ENCODE data around the gene LARGE1. TPM values are rescaled to one million over a fixed set of nuclear protein-coding genes. Genes with fewer than 3 reads are reported as not detected.
A peak's percentile ranks its signal among the peaks of the same experiment; 100 is the strongest.
"Not testable (repeated sequence)": the region's sequence is repeated elsewhere in the genome, so short reads cannot be mapped to it uniquely, and the experiment has no call there.

Gene LARGE1
- polyA plus RNA-seq, 1 donor from 2014 or later: 1.4 TPM

DNA sequence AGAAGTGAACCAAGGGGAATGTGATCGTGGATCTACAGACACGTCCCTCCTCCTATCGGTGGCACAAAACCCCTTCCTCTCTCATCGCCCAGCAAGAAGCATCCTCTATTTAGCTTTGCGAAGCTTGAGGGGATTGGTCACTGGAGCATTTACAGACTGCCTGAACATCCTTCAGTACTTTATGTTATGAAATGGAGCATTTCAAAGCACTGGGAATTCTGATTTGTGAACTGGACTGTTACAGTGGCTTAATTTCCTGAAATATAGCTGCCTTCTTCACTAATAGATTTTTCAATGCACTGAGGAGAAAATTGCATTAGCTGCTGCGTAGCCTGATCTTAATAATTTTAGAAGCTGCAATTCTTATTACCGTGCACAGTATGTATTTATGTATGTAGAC, 344.5 kb downstream of the LARGE1 start:
- Mint-ChIP-seq H3K36me3 (peaks cover 7% of the 10 kb centered on the region), H3K4me3 (peak overlapping the region in 2 of 4 donors; percentile 28 to 53), H3K27ac (peak overlapping the region in 1 of 3 donors; percentile 37), H3K9me3 (no peaks in the 10 kb centered on the region), H3K27me3 (peaks cover 3% of the 10 kb centered on the region), H3K4me1 (peaks cover 53 to 66% (median 59%) of the 10 kb centered on the region in 3 donors)

- Mint-ChIP-seq H3K27me3 (peaks cover 3% of the 10 kb centered on the region), H3K4me1 (peaks cover 58 to 71% (median 64%) of the 10 kb centered on the region in 3 donors), H3K4me3 (no peak overlapping the region), H3K36me3 (peaks cover 7% of the 10 kb centered on the region), H3K27ac (no peak overlapping the region), H3K9me3 (no peaks in the 10 kb centered on the region)
Observed at GRCh38 chr22:33575041-33575440, 345.2 kb downstream of the LARGE1 start.

DNA sequence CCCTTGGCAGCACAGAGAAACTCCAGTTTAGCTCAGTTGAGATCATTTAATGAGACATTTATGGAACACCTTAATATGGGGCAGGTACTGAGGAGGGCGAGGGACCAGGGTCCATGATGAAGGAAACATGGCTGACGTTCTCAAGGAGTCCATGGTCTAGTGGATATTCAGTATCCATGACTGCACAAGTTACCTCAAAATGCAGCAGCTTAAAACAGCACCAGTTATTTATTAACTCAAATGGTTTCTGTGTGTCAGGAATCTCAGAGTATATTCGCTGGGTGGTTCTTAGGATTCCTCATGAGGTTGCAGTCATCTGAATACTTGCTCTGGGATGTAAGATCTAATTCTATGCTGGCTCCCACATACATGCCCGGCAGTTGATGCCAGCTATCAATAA, 346.8 kb downstream of the LARGE1 start:
- Mint-ChIP-seq H3K9me3 (no peaks in the 10 kb centered on the region), H3K4me1 (peaks cover 57 to 73% (median 67%) of the 10 kb centered on the region in 3 donors), H3K4me3 (peak overlapping the region in 2 of 4 donors; percentile 34 to 83), H3K36me3 (peaks cover 7% of the 10 kb centered on the region), H3K27me3 (peaks cover 3% of the 10 kb centered on the region), H3K27ac (peak overlapping the region in 2 of 3 donors; percentile 35 to 46)

DNA sequence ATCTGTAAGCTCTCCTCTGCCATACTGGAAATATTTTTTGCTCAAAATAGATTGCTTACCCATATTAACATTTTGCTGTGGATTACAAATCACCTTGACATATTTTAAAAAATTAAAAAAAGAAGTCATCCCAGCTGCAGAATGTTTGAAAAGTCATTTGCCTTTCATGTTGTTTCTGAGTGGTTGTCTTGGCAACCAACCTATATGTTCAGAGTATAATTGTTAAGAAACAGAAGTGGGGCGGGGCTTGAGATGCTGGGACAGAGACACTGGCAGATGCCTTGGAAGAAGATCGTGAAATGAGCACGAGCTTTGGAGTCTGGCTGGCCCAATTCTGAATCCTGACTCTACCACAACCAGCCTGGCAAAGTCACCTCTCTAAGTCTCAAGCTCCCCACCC, 348.2 kb downstream of the LARGE1 start:
- Mint-ChIP-seq H3K9me3 (no peaks in the 10 kb centered on the region), H3K4me3 (peak overlapping the region in 2 of 4 donors; percentile 18 to 33), H3K36me3 (peaks cover 5% of the 10 kb centered on the region), H3K27ac (peak overlapping the region in 2 of 3 donors; percentile 60 to 79), H3K27me3 (peaks cover 3% of the 10 kb centered on the region), H3K4me1 (peaks cover 53 to 76% (median 67%) of the 10 kb centered on the region in 3 donors)

- H3K27ac Mint-ChIP-seq: peak overlapping the region; percentile 95 to 99 (median 98)
- H3K9me3 Mint-ChIP-seq: no peaks in the 10 kb centered on the region
- peaks cover 54 to 65% (median 63%) of the 10 kb centered on the region in 3 donors for H3K4me1 Mint-ChIP-seq
- peak overlapping the region in 3 of 4 donors; percentile 79 to 87 (median 87) for H3K4me3 Mint-ChIP-seq
- peaks cover 3% of the 10 kb centered on the region for H3K27me3 Mint-ChIP-seq
- H3K36me3 Mint-ChIP-seq: peaks cover 9% of the 10 kb centered on the region
Observed at GRCh38 chr22:33570110-33570509, 350.2 kb downstream of the LARGE1 start.

DNA sequence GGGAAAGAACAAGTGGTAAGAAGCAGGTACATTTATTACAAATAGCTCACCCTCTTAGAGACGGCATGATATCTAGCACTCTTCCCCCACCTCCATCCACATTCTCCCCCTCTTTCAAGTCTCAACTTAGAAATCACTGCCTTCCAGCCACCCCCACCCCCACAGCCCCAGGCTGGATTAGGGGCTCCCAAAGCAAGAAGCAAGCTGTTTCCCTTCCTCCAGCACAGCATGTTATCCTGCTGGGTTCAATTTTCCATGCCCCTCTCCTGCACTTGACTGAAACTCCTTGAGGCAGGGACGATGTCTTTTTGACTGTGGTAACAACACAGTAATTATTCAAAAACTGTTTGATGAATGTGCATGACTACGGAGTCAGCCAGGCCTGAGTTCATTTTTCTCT, 350.7 kb downstream of the LARGE1 start:
- H3K9me3 Mint-ChIP-seq: no peaks in the 10 kb centered on the region
- peaks cover 52 to 65% (median 60%) of the 10 kb centered on the region in 3 donors for H3K4me1 Mint-ChIP-seq
- H3K4me3 Mint-ChIP-seq: peak overlapping the region; percentile 79 to 87 (median 85)
- peaks cover 3% of the 10 kb centered on the region for H3K27me3 Mint-ChIP-seq
- H3K36me3 Mint-ChIP-seq: peaks cover 9% of the 10 kb centered on the region
- H3K27ac Mint-ChIP-seq: peak overlapping the region; percentile 95 to 99 (median 98)

DNA sequence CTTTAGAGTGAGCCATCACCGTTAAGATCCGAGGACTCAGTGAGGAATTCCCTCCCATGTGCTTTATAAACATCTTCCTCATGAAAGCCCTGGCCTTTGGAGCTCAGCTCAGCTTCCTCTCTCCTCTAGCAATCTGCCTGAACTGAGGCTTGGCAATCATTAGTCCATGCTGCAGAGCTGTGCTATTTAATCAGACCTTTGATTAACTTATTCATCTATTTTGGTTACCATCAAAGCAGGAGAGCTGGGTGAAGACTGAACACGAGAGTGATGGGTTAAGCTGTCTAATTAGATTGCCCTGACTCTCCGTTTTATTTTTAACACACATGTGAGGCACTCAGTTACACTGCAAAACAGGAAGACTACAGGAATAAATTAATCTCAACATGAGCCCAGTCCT, 351.3 kb downstream of the LARGE1 start:
- H3K4me1 Mint-ChIP-seq: peaks cover 56 to 67% (median 60%) of the 10 kb centered on the region in 3 donors
- peaks cover 7% of the 10 kb centered on the region for H3K36me3 Mint-ChIP-seq
- H3K27me3 Mint-ChIP-seq: peaks cover 3% of the 10 kb centered on the region
- no peaks in the 10 kb centered on the region for H3K9me3 Mint-ChIP-seq
- peak overlapping the region; percentile 79 to 87 (median 85) for H3K4me3 Mint-ChIP-seq
- peak overlapping the region; percentile 95 to 99 (median 98) for H3K27ac Mint-ChIP-seq

GRCh38 chr22:33566495-33566894, 353.8 kb downstream of the LARGE1 start:
- H3K27me3 Mint-ChIP-seq, H3K9me3 Mint-ChIP-seq: not testable (repeated sequence)
- Mint-ChIP-seq H3K36me3 (peaks cover 14% of the 10 kb centered on the region), H3K4me1 (peaks cover 53 to 60% (median 55%) of the 10 kb centered on the region in 3 donors), H3K27ac (peak overlapping the region in 2 of 3 donors; percentile 65 to 95), H3K4me3 (peak overlapping the region in 2 of 4 donors; percentile 23 to 59)

DNA sequence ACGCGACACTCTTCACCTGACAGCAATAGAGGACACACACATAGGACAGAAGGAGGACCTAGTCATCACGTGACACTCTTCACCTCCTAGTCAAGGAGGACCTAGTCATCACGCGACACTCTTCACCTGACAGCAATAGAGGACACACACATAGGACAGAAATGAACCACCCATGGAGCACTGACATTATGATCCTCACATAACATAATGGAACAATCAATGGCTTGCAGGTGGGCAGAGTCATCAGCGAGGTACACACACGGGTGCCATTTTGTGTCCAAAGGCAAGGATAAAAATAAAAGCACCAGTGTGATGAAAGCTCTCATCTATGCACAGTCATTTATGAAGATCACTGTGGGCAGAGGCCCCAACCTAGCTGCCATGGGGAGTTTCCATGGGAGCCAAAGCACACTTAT, 354.7 kb downstream of the LARGE1 start:
- peak overlapping the region in 2 of 4 donors; percentile 3 to 77 for H3K4me3 Mint-ChIP-seq
- peak overlapping the region in 1 of 3 donors; percentile 2 for H3K27ac Mint-ChIP-seq
- peaks cover 50 to 53% (median 52%) of the 10 kb centered on the region in 3 donors for H3K4me1 Mint-ChIP-seq
- H3K9me3 Mint-ChIP-seq: no peaks in the 10 kb centered on the region
- H3K36me3 Mint-ChIP-seq: peaks cover 14% of the 10 kb centered on the region
- H3K27me3 Mint-ChIP-seq: peaks cover 3% of the 10 kb centered on the region

DNA sequence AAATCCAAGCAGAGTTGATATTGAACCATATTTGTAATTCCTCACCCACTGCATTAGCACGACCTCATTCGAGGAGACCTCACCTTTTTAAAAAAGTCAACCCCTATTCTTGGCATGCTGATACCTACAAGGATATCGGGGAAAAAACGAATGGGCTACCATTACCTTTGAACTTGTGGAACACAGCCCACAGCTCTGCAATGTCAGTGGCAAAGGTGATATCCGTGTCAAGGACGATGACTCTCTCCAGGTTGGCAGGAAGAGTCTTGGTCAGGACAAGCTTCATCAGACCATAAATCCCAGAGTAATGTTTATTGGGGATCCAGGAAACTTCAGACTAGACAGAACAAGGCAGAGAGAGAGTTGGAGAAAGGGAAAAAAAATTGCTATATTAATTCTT, 355.6 kb downstream of the LARGE1 start:
- peaks cover 0 to 3% (median 0%) of the 10 kb centered on the region in 3 donors for H3K9me3 Mint-ChIP-seq
- H3K4me1 Mint-ChIP-seq: peaks cover 44 to 48% (median 44%) of the 10 kb centered on the region in 3 donors
- H3K36me3 Mint-ChIP-seq: peaks cover 14% of the 10 kb centered on the region

GRCh38 chr22:33563220-33563964, 356.9 kb downstream of the LARGE1 start:
- Mint-ChIP-seq H3K4me3 (peak overlapping the region in 2 of 4 donors; percentile 29 to 72), H3K27ac (peak overlapping the region in 1 of 3 donors; percentile 4)

More for the DNA sequence above, 355.6 kb downstream of the LARGE1 start:
- H3K4me3 Mint-ChIP-seq: peak overlapping the region in 1 of 4 donors; percentile 58
- H3K27me3 Mint-ChIP-seq: peaks cover 2% of the 10 kb centered on the region
- no peak overlapping the region for H3K27ac Mint-ChIP-seq

GRCh38 chr22:33562501-33562900, 357.8 kb downstream of the LARGE1 start:
- H3K9me3 Mint-ChIP-seq: peaks cover 0 to 4% (median 0%) of the 10 kb centered on the region in 3 donors
- no peaks in the 10 kb centered on the region for H3K27me3 Mint-ChIP-seq
- no peak overlapping the region for H3K4me3 Mint-ChIP-seq
- no peak overlapping the region for H3K27ac Mint-ChIP-seq
- peaks cover 17% of the 10 kb centered on the region for H3K36me3 Mint-ChIP-seq
- peaks cover 26 to 30% (median 29%) of the 10 kb centered on the region in 3 donors for H3K4me1 Mint-ChIP-seq

More at GRCh38 chr22:33563220-33563964, 356.9 kb downstream of the LARGE1 start:
- Mint-ChIP-seq H3K9me3 (peaks cover 0 to 4% (median 0%) of the 10 kb centered on the region in 3 donors), H3K4me1 (peaks cover 31 to 38% (median 35%) of the 10 kb centered on the region in 3 donors), H3K27me3 (no peaks in the 10 kb centered on the region), H3K36me3 (peaks cover 14% of the 10 kb centered on the region)

DNA sequence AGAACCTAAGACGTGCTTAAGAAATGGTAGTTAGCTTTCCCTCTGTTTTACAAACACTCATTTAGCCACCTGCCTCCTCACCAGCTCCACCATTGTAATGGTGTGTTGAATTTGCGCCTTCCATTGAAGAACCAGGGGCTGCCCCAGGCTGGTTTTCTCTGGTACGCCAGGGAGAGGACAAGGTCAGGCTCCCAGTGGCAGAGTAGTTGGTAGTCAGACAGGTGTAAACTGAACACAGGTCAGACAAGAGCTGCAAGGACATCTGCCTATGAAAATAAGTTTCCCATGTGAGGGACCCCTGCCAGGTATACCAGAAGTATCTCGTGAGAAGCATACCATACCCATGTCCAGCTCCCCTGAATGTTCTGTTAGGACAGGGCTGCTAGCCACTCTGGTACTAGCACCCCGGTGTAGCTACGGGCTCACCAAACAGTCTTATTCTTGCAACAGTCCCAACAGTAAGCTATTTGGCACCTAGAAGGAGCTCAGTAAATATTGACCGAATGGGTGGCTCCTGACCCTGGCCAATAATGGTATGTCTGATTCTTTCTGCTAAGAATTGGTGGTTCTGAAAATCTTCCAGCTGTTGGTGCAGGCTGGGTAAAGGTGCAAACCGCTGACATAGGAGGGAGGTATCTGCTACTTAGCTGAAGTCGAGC, 359.0 kb downstream of the LARGE1 start:
- H3K27ac Mint-ChIP-seq: no peak overlapping the region

GRCh38 chr22:33557836-33558235, 362.4 kb downstream of the LARGE1 start:
- Mint-ChIP-seq H3K27me3 (peaks cover 3% of the 10 kb centered on the region), H3K4me3 (no peak overlapping the region), H3K27ac (no peak overlapping the region), H3K9me3 (peaks cover 0 to 4% (median 0%) of the 10 kb centered on the region in 3 donors), H3K4me1 (peaks cover 18 to 21% (median 21%) of the 10 kb centered on the region in 3 donors), H3K36me3 (peaks cover 17% of the 10 kb centered on the region)

More for the DNA sequence above, 359.0 kb downstream of the LARGE1 start:
- Mint-ChIP-seq H3K9me3 (peaks cover 0 to 4% (median 0%) of the 10 kb centered on the region in 3 donors), H3K36me3 (peaks cover 15% of the 10 kb centered on the region), H3K27me3 (no peaks in the 10 kb centered on the region), H3K4me3 (no peak overlapping the region), H3K4me1 (peaks cover 19 to 22% (median 20%) of the 10 kb centered on the region in 3 donors)

Measured in IgD-negative memory B cell (primary cell).